GM20431 (cell line): ENCODE data around the gene RFX1.
"Not testable (repeated sequence)": the region's sequence is repeated elsewhere in the genome, so short reads cannot be mapped to it uniquely, and the experiment has no call there.

Source experiments
- in situ Hi-C: fragments of 300-500 bp; cut with MseI, MboI; formaldehyde crosslinking; loops from one replicate; pipeline ENCODE4 v1.15.0; 2020; ENCODE audit warnings: low sequenced_read_pairs; ENCODE audit not compliant: unreplicated experiment

The RFX1 gene

DNA sequence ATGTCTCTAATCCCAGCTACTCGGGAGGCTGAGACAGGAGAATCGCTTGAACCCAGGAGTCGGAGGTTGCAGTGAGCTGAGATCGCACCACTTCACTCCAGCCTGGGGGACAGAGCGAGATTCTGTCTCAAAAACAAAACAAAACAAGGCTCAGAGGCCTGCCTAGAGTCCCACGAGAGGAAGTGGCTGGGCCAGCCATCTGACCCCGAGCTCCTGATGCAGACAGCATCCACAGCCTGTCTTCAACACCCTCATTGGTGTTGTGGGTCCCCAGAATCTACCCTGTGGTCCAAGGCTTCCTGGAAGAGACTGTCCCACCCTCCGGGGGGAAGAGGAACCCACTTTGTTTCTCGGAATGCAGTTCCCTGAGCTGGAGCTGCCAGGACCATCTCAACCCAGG, 24.7 kb downstream of the RFX1 start:
- in situ Hi-C loops: no loop called here

DNA sequence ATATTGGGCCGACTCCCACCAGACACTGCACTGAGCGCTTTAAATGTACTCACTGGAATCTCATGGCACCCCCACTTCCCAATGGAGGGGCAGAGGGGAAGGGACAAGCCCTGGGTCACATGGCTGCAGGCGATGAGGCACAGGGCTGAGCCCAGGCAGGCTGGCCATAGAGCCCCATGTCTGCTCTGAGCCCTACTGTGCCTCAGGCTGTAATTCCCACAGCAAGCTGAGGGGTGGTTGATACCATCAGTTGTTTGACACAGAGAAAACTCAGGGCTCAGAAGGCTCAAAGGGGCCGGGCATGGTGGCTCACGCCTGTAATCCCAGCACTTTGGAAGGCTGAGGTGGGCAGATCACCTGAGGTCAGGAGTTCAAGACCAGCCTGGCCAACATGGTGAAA, 25.1 kb downstream of the RFX1 start:
- in situ Hi-C loops: no loop called here

DNA sequence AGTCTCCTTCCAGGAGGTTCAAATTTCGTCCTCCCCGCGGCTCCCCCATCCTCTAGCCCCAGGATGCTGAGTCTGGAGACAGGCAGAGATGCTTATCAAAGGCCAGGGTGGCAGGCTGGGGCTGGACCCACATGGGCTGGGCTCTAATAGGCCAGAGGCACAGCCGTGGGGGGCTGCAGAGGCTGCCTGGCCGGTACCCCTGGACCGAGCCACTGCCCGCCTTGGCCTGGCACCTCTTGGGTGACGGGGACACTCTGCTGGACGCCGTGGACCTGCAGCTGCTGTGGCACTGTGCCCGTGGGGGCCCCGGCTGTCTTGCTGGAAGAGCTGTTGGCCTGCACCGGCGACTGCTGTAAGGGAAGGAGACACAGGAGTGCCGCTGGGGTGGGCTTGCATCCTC, 25.8 kb downstream of the RFX1 start:
- in situ Hi-C loops: no loop called here

DNA sequence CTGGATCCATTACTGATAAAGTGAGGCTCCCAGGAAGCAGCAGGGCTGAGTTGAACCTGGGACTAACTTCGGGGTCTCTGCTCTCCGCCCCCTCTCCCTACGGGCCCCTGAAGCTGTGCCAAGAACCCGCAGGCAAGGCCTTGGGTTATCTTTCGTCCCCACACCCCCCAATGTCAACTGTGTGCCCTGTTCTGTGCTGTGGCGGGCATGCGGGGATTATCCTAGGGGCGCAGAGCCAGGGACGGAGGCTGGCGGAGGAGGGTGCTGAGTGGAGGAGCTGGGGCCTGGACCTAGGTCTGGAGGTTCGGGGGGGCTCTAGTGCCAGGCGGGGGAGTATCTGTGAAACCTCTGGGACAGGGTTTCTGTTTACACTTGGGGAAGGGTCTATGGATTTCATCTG, 26.4 kb downstream of the RFX1 start:
- in situ Hi-C loops: no loop called here

DNA sequence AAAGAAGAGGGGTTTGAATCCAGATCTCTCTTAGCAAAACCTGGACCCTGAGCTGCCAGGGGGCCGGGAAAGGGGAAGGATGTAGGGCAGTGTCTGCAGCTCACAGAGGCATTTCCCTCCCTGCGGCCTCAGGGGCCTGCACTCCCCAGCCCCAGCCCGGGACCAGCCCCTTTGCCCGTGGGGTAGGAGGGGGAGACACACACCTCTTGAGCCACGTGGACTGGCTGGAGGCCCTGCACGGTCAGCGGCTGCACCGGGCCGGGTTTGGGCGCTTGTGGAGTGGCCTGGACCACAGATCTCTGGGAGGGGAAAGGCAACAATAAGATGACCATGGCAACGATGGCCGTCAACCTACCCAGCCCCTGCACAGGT, 26.9 kb downstream of the RFX1 start:
- in situ Hi-C loops: no loop called here

DNA sequence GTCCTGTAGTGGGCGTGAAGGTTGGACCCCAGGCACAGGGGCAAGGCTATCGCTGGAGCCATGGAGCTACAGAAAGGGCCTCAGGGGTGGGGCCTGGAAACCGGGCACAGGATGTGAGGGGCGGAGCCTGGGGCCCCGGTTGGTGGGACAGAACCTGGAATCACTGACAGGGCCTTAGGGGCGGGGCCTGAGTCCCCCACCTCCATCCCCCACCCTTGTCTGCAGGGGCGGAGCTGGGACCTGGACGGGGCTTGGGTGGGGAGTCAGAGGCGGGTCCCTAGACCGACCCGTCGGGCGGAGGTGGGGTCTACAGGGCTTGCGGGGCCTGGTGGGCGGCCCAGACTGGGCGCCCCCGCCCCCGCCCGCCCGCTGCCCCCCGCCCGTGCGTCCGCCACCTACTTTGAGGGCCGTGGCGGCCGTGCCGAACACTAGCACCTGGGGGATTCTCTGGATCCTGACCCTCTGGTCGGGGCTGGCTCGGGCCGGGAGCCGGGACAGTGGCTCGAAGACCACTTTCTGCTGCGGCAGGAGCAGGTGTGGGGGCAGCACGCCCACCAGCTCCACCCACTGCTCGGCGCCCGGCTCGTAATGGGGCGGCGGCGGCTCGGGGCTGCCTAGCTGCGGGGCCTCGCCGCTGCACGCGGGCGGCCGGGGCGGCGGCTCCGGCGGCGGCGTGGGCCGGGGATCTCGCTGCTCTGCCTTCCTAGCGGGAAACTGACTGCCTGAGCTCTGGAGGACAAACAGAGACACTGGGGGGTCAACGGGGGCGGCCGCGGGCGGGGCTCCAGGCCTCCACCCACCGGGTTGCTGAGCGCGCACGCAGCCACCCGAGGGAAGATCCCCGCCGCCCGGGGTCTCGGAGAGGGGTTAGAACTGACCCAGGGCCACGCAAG, 27.5 kb downstream of the RFX1 start:
- in situ Hi-C loops: no loop called here

DNA sequence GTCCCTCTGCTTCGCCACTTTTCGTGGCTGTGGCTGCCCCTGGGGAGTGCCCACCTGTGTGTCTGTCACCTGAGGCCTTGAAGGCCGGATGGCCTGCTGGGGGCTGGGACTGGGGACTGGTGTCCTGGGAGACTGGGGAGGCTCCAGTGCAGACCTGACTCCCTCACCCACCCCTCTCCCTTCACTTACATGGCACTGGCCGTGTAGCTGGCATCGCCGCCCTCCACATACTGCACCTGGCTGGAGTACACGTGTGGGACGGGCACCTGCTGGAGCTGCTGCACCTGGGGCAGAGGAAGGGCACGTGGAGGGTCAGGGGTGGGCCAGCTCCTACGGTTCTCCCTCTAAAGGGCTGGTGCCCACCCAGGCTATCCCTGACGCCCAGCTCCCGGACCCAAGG, 28.3 kb downstream of the RFX1 start:
- in situ Hi-C loops: no loop called here

DNA sequence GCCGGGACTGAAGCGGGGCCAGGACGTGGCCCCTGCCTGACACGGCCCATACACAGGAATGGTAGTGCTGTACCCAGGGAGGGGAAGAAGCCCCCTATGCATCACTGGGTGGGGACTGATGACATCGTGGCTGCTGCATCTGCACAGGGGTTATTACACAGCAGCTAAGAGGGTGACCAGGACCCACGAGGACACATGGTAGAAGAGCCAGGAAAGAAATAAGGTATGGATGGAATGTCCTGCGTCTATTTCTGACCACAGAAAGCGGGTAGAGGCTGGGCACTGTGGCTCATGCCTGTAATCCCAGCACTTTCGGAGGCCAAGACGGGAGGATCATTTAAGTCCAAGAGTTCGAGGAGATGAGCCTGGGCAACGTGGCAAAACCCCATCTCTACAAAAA, 29.7 kb downstream of the RFX1 start:
- in situ Hi-C loops: no loop called here

DNA sequence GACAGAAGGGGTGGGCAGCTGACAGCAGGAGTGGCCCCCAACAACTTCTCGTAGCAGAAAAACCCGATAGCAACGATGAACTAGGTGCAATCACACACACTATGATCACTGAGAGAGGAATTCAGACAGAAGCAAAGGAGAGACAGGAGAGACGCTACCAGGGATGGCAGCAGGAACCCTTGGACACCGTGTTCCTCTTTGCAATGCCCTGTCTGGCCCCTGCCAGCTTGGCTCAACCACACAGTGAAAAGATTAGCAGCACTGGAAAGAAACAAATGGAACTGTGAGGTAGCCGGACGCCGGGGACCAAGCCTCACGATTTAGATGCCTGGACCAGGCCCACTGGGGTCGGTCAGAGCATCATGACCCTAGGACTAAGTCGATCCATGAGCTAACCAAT, 30.2 kb downstream of the RFX1 start:
- in situ Hi-C loops: no loop called here

DNA sequence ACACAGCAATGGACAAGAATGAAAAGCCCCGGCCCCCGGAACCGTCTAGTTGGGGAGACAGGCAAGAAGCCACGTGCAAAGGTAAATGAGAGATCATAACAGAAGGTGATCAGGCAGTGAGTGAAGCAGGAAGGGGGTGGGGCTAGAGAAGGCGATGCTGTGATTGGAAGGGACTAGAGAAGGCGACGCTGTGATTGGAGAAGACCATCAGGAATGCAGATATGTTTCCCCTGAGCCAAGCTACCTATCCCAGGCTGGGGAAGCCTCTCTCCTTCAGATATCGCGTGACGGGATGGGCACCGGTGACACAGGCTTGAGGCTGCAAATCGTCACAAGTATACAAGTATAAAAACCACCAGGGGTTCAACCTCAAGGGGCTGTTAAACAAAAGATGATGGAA, 32.0 kb downstream of the RFX1 start:
- in situ Hi-C loops: no loop called here

DNA sequence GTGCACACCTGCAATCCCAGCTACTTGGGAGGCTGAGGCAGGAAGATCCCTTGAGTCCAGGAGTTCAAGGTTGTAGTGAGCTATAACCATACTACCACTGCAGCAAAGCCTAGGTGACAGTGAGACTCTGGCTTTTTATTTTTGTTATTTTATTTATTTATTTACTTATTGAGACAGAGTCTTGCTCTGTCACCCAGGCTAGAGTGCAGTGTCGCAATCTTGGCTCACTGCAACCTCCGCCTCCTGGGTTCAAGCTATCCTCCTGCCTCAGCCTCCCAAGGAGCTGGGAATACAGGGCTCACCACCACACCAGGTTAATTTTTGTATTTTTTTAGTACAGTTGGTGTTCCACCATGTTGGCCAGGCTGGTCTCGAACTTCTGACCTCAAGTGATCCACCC, 32.6 kb downstream of the RFX1 start:
- in situ Hi-C loops: not testable (repeated sequence)

DNA sequence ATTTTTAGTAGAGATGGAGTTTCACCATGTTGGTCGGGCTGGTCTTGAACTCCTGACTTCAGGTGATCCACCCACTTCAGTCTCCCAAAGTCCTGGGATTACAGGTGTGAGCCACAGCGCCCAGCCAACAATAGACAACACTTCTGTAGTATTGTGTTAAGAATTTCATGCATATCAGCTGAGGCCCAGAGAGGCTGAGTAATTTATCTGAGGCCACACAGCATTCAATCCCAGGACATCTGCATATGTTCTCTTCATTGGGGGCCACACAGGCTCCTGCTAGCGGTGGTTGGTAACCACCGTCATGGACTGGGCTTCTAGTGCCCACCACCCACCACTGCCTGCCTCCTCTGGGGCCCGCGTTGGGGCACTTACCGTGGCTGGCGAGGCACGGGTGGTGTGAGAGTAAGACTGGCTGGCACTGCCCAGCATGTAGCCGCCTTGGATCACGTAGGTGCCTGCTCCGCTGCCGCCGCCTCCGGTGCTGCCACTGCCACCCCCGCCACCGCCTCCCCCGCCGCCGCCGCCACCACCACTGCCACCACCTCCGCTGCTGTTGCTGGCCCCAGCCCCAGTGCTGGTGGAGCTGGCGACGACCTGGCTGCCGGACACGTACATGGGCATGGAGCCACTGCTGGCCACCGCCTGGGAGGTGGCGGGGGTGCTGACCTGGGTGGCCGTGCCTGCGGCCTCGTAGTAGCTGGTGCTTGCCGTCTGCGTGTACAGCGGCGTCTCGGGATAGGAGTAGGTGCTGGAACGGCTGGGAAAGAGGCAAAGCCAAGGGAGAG, 33.6 kb downstream of the RFX1 start:
- in situ Hi-C loops: no loop called here

DNA sequence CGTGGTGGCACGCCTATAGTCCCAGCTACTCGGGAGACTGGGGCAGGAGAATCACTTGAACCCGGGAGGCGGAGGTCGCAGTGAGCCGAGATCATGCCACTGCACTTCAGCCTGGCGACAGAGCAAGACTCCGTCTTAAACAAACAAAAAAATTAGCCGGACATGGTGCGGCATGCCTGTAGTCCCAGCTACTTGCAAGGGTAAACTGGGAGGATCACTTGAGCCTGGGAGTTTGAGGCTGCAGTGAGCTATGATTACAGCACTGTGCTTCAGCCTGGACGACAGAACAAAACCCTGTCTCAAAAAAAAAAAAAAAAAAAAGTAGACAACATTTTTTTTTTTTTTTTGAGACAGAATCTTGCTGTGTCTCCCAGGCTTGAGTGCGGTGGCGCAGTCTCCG, 34.3 kb downstream of the RFX1 start:
- in situ Hi-C loops: not testable (repeated sequence)

DNA sequence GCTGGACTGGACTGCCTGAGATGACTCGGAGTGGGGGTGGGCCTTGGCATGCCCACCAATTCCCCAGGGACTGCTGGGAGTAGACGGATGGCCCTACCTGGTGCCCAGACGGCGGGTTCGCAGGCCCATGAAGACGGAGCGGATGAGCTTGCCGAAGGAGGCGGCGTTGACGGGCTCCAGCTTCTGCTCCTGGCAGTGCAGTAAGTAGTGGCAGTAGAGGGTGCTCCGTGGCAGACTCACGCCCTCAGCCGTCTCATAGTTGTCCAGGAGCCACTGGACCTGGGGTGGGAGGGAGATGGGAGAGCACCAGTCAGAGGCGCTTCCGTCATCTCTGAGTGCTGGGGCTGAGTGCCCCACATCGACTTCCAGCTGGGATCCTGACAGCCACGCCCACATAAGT, 36.2 kb downstream of the RFX1 start:
- in situ Hi-C loops: no loop called here

DNA sequence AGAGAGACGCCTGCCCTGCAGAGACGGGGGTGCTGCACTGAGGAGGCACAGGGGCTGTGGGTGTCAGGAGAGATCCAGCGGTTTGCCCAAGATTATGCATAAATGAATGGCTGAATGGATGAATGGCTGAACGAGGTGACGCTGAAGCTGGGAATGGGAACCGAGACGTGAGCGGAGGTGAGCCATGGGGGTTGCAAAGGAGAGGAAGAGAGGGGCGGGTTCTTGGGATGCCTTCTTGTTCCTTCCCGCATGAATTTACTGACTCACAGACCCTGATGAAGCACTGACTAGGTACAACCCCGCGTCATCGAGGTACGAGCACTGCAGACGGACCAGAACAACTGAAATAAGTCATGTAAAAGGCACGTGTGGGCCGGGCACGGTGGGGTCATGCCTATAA, 37.1 kb downstream of the RFX1 start:
- in situ Hi-C loops: no loop called here

DNA sequence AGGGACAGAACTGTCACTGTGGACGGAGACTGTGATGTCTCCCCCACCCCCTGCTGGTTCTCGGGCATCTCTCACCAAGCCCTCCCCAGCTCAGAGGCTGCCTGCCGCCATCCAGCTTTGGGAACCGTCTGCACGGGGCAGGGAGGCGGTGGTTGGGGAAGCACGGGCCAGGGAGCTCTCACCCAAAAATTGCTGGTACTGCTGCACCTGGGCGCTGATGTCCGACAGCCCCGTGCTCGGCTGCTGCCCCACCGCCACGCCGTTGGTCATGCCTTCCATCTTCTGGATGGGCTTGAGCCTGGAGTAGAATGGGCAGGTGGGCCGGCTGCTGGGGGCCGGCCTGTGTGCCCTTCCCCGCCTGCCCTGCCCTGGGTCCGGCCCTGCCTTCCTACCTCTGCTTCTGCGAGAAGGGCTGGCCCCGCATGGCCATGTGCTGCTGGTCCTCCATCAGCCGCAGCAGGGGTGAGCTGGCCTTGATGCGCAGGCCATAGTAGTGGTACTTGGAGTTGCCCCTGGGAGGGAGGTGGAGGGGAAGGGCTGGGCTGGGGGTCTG, 37.7 kb downstream of the RFX1 start:
- in situ Hi-C loops: no loop called here

DNA sequence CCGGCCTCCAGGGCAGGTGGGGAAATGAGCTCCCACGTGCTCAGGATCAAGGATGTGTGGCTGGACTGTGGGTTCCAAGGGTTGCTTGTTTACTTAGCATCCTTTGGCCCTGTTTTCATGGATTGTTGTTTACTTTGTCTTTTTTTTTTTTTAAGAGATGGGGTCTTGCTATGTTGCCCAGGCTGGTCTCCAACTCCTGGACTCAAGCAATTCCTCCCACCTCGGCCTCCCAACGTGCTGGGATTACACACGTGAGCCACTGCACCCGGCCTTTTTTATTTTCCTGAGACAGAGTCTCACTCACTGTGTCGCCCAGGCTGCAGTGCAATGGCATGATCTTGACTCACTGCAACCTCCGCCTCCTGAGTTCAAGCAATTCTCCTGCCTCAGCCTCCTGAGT, 38.9 kb downstream of the RFX1 start:
- in situ Hi-C loops: not testable (repeated sequence)

DNA sequence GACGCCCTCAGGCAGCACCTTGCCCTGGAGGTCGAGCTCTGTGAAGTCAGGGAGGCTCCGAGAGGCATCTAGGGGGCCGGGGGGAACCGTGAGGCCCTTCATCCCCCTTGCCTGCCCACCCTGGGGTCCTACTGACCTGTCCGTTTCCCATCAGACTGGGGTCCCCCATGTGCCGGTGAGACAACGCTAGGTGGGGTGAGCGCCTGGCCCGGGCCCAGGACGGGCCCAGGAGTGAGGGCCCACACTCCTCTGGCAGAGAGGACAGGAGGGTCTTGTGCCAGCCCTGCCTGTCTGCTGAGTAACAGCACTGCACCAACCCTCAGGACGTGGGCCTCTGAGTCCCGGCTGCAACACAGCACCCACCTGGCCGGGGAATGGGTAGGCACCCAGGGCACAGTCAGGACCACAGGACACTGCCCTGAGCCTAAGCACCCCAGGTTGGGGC, 39.4 kb downstream of the RFX1 start:
- in situ Hi-C loops: no loop called here

DNA sequence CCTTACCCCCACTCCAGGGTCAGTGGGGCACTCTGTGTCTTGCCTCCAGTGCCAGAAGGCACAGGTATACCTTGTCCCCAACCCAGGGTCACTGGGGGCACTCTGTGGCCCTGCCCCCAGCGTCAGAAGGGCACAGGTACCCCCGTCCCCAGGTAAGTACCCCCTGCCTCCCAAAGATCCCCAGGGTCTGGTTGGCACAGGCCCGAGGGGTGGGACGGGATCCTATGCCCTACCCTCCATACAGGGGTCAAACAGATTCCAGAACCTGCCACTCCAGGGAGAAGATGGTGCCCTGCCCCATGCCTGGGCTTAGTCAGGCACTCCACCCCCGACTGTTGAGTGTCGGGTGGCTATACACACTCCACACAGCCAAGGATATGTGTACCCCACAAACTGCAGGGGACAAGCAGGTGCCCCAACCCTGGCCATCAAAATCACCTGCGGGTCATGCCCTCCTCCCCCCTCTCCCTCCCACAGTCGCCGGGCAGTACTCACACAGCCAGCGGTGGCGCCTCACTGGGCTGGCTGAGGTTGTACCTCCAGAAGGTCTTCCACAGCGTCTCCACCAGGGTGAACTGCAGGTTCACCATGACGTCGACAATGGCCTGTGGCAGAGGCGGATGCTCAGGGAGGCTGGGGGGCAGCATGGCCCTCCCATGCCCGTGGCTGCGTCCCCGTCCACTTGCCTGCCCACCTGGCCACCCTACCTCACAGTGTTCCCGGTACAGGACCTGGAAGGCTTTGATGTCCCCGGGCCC, 40.0 kb downstream of the RFX1 start:
- in situ Hi-C loops: no loop called here

DNA sequence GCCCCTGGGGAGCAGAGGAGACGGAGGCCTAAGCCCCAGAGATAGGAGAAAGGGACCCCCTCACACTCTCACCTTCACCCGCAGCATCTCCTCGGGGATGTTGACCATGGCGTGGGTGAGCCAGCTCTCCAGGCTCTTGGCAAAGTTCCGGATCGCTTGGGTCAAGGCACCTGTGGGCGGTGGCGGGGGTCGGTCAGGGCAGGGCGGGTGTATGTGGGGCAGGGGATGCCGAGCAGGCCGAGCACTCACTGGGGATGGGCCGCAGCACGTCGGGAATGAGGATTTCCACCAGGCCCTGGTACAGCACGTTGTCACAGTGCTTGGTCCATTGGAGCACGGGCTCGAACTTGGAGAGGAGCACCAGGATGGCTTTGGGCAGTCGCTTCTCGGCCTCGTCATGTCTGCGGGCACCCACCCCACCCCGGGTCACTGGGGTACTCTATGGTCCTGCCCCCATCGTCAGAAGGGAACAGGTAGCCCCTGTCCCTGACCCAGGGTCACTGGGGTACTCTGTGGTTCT, 40.7 kb downstream of the RFX1 start:
- in situ Hi-C loops: no loop called here
